Calu3 (cell line): ENCODE results near the gene PCBD2. TPM values are rescaled to one million over a fixed set of nuclear protein-coding genes. Genes with fewer than 3 reads are reported as not detected.

ENCODE experiments used
- BruUV-seq: library from RNA; stranded (reverse); fragments of 400-500 nt; replicated peaks from 2 replicates; lab custom pipeline; 2021; lab: Mats Ljungman, UMichigan
- CTCF ChIA-PET: fragments of 300-600 bp; sonication (Branson Sonifier 250); formaldehyde crosslinking; loops from one replicate; lab custom pipeline; 2022; ENCODE audit warnings: antibody characterized with exemption; lab: Charles Lee
- DNase-seq: peaks from one replicate; pipeline ENCODE4 v3.0.0; 2022
- H3K27ac Mint-ChIP-seq: one replicate; pipeline ENCODE4 v1.8.0; 2022; ENCODE audit warnings: mixed read lengths; ENCODE audit not compliant: unreplicated experiment
- H3K27me3 Mint-ChIP-seq: one replicate; pipeline ENCODE4 v1.8.0; 2022; ENCODE audit warnings: mixed read lengths; ENCODE audit not compliant: unreplicated experiment
- H3K36me3 Mint-ChIP-seq: one replicate; pipeline ENCODE4 v1.8.0; 2022; ENCODE audit warnings: mild to moderate bottlenecking, moderate library complexity, mixed read lengths; ENCODE audit not compliant: insufficient read depth, unreplicated experiment
- H3K4me1 Mint-ChIP-seq: one replicate; pipeline ENCODE4 v1.8.0; 2022; ENCODE audit warnings: mild to moderate bottlenecking, low read depth, mixed read lengths; ENCODE audit not compliant: unreplicated experiment
- H3K4me3 Mint-ChIP-seq: one replicate; pipeline ENCODE4 v1.8.0; 2022; ENCODE audit warnings: mild to moderate bottlenecking, low read depth, moderate library complexity, mixed read lengths; ENCODE audit not compliant: unreplicated experiment
- H3K9me3 Mint-ChIP-seq: one replicate; pipeline ENCODE4 v1.8.0; 2022; ENCODE audit warnings: low read depth, mixed read lengths; ENCODE audit not compliant: unreplicated experiment
- intact Hi-C: fragments of 100-400 bp; cut with micrococcal nuclease; formaldehyde crosslinking; loops from one replicate; pipeline ENCODE4 v1.10.0; 2022; ENCODE audit not compliant: unreplicated experiment
- total RNA-seq: library from RNA; stranded (reverse); gene quantifications from 2 replicates; pipeline ENCODE4 v1.2.3, GENCODE V29; 2022
- TF ChIP-seq, protein P1 (sequence below): fragments of 200-600 bp; IDR thresholded peaks from one replicate; pipeline ENCODE4 v1.8.0; 2022; ENCODE audit warnings: antibody characterized with exemption; ENCODE audit not compliant: unreplicated experiment

PCBD2 gene
- total RNA-seq, 1 experiment from 2014 or later = 18.1 TPM

DNA sequence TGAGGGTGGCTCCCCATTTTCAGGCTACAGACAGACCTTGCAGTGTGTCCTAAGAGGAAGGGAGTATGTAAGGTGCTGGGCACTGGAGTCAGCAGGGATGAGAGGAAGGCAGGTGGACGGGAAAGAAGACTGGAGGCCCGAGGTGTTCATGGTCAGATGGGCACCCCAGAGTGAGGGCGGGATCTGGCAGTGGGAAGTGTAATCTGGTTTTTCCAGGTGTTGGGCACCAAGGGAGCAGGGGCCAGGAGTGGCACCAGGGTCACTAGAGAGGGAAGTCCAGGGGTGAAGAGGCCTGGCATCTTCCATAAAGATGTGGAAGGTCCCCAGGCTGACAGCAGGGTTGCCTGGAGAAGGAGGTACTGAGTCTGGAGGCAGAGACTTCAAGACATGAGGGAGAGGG lies 99.4 kb downstream of the PCBD2 start:
- TF ChIP-seq, protein P1, sequence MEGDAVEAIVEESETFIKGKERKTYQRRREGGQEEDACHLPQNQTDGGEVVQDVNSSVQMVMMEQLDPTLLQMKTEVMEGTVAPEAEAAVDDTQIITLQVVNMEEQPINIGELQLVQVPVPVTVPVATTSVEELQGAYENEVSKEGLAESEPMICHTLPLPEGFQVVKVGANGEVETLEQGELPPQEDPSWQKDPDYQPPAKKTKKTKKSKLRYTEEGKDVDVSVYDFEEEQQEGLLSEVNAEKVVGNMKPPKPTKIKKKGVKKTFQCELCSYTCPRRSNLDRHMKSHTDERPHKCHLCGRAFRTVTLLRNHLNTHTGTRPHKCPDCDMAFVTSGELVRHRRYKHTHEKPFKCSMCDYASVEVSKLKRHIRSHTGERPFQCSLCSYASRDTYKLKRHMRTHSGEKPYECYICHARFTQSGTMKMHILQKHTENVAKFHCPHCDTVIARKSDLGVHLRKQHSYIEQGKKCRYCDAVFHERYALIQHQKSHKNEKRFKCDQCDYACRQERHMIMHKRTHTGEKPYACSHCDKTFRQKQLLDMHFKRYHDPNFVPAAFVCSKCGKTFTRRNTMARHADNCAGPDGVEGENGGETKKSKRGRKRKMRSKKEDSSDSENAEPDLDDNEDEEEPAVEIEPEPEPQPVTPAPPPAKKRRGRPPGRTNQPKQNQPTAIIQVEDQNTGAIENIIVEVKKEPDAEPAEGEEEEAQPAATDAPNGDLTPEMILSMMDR = no peak
- peak overlapping the region; percentile 4 for H3K27ac Mint-ChIP-seq
- H3K4me1 Mint-ChIP-seq = peaks cover 10% of the 10 kb centered on the region
- no TSS peak for BruUV-seq
- intact Hi-C loops = no loop called here
- DNase-seq = no peak
- no peak overlapping the region for H3K4me3 Mint-ChIP-seq
- H3K36me3 Mint-ChIP-seq = no peaks in the 10 kb centered on the region
- no peaks in the 10 kb centered on the region for H3K27me3 Mint-ChIP-seq
- no peaks in the 10 kb centered on the region for H3K9me3 Mint-ChIP-seq
- CTCF ChIA-PET = no interaction called here

DNA sequence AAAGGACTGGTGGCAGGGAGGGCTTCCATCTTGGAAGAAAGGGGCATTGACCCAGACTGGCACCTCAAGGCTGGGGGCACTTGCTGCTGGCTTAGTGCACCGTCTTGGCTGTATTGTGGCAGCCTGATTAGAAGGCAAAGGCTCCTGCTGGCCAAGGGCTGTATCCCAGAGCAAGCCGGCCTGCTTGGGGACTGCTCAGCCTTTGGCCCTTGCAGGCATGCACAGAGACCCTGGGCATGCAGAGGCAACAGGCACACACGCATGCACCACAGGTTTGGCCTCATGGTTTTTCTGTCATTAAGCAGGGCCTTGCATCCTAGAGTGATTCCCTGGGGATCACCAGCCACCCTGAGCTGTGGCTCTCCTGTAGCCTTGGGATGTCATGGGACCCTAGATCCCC lies 100.1 kb downstream of the PCBD2 start:
- TF ChIP-seq, protein P1 = no peak
- intact Hi-C loops = no loop called here
- no peak overlapping the region for H3K4me3 Mint-ChIP-seq
- H3K27me3 Mint-ChIP-seq = no peaks in the 10 kb centered on the region
- CTCF ChIA-PET = no interaction called here
- H3K9me3 Mint-ChIP-seq = no peaks in the 10 kb centered on the region
- no peak overlapping the region for H3K27ac Mint-ChIP-seq
- H3K4me1 Mint-ChIP-seq = peaks cover 10% of the 10 kb centered on the region
- H3K36me3 Mint-ChIP-seq = no peaks in the 10 kb centered on the region
- DNase-seq = no peak
- no TSS peak for BruUV-seq

DNA sequence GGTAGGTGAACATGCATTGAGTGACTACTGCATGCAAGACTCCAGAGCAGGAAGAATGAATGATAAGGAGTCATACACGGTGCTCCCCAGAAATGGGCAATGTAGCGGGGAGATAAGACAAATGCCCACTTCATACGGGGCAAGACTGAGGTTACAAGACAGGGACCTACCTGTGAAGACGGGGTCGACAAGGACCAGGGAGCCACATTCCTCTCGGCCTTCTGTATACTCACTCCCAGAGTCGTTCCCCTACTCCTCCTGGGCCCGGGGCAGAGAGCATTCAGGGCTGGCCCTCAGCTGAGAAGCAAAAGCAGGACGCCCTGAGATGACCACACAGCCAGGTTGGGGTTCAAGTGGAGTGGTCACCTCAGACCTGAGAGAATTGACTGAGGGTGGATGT lies 102.4 kb downstream of the PCBD2 start:
- Mint-ChIP-seq H3K4me1 (peaks cover 10% of the 10 kb centered on the region), H3K4me3 (no peak overlapping the region), H3K27me3 (no peaks in the 10 kb centered on the region), H3K36me3 (no peaks in the 10 kb centered on the region), H3K27ac (no peak overlapping the region), H3K9me3 (no peaks in the 10 kb centered on the region)
- no peak for DNase-seq
- TF ChIP-seq, protein P1 = no peak
- intact Hi-C loops = no loop called here
- BruUV-seq = no TSS peak
- CTCF ChIA-PET = interaction anchor here (1.2 kb wide), 1 partner anchor 184 kb away, joined by 3 read pairs; no protein-coding TSS in a partner anchor

DNA sequence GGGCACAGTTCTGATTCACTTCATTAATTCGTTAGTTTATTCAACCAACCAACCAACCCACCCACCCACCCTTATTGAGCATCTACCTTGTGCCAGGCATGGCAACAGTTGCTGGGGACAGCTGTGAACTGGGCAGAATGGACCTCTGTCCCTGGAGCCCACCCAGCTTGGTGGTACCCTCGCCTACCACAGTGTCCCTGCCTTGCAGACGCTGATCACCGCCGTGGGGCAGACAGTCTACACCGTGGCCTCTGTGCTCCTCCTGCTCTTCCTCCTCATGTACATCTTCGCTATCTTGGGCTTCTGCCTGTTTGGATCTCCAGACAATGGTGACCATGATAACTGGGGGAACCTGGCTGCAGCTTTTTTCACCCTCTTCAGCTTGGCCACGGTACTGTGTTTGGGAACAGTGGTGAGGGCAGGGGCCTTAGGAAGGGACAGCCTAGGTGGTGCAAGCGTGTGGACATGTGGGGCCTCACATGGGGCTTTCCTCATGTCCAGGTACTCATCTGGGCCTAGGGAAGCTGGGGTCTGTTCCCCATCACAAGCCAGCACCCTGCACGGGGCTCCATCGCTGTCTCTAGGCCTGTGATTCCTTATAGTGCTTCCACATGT lies 102.9 kb downstream of the PCBD2 start:
- Mint-ChIP-seq H3K9me3 (no peaks in the 10 kb centered on the region), H3K27me3 (no peaks in the 10 kb centered on the region), H3K36me3 (no peaks in the 10 kb centered on the region), H3K4me1 (peaks cover 10% of the 10 kb centered on the region), H3K27ac (no peak overlapping the region), H3K4me3 (no peak overlapping the region)
- CTCF ChIA-PET = no interaction called here
- TF ChIP-seq, protein P1 = no peak
- BruUV-seq = no TSS peak
- intact Hi-C loops = no loop called here
- no peak for DNase-seq
